ENCODE results near the gene F2RL3.
"Not testable (repeated sequence)": the region's sequence is repeated elsewhere in the genome, so short reads cannot be mapped to it uniquely, and the experiment has no call there.

Gene F2RL3

DNA sequence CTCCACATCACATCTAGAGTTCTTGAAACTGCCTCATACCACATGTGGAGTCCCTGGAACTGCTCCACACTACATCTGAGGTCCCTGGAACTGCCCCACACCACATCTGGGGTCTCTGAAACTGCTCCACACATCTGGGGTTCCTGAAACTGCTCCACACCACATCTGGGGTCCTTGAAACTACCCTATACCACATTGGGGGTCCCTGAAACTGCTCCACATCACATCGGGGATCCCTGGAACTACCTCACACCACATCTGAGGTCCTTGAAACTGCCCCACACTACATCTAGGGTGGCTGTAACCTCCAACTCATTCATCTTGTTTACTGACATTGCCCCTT, 33.8 kb downstream of the F2RL3 start:
- DNase-seq (ENCODE audit: low read depth), result no peak

DNA sequence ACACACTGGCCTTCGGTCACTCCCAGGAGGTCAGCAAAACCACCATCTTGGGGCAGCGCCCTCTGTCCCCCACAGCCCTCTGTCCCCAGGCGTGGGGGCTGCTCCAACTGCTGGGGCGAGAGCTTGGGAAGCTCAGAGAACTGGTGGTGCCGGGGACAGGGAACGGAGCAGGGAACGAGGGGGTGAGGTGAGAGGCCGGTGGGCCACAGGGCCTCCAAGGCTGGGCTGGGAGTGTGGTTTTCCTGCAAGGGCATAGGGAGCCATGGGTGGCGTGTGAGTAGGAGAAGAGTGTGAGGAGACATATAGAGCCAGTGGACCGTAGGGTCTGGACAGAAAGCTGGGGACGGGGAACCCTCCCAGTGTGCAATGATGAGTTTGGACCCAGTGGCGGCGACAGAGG, 34.1 kb downstream of the F2RL3 start:
- DNase-seq (ENCODE audit: low read depth), result no peak

DNA sequence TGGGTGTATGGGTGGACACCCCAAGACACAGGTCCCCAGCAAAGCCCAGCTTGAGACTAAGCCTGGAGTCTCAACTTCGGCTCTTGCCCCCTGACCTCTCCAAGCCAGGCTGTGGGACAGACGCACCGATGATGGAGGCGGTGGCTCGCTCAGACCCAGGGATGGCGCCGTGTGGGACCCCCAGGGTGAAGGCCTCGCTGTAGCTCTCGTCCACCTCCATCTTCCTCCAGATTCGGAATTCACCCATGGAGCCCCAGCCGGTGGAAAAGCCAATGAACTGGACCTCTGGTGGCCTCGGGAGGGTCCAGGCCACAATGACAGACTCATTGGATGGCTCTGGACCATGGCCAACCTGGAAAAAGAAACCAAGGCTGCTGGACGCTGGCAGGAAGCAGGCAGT, 39.1 kb downstream of the F2RL3 start:
- DNase-seq (ENCODE audit: low read depth), result no peak

DNA sequence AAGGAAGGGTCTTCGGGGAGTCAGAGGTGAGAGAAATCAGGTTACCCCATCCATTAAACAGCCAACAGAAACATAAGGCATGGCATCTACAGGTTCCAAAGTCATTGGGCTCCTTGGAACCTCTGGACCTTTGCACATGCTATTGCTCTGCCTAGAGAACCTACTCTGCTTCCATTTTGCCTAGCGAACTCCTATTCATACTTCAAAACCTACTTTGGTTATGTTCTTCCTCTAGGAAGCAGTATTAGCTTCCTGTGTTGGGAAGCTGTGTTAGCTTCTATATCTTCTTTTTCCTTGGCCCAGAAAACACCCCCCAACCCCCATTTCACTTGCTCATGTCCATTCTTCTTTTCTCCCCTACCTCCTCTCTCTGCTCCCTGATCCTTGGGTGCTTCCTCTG, 39.6 kb downstream of the F2RL3 start:
- DNase-seq (ENCODE audit: low read depth), result no peak

DNA sequence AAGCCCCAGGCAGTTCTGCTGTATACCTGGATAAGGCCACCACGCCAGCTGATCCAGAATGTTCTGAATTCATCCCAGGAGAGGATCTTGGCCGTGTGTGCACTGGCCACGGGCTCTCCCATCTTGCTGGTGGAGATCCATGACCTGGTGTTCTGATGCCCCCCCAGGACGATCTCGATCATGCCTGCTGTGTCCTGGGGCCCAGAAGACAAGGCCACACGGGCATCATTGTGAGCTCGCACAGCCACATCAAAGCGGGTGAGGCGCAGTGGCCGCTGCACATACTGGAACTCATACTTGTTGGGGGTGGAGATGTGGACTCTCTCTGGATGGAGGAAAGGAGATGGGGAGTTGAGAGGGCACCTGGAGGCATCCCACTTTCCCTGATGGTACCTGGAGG, 40.1 kb downstream of the F2RL3 start:
- no peak for DNase-seq (ENCODE audit: low read depth)

DNA sequence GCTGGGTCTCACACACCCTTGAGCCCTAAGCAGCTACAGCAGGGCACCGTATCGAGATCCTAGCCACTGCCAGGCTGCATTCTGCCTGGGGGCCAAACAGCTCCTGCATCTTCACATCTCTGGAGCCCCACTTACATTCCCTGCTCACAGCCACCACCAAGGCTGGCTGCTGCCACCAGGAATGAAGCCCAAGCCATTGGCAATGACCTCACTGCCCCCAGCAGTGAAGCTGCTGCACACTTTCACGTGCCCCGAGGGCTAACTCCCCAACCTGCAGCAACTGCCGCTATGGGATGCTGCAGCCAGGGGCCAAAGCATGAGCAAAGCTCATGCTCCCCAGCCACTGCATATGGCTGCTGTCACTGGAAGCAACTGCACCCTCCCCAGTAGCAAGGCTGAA, 42.0 kb downstream of the F2RL3 start:
- DNase-seq (ENCODE audit: low read depth), result no peak

DNA sequence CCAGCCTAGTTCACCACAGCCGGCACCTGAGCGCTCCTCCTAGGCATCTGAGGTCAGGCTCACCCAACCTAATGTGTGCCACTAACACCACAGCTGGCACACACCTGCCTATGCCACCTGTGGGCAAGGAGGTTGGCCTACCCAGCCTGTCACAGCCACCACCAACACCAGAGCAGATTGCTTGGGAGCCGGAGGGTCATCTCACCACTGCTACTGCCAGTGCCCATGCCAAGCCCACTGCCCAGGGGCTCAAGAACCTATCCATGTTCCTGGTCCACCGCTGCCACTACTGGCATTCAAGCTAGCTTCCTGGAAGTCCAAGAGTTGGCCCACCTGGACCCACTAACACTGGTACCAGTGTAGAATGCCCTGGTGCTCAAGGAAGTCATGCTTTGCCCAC, 42.5 kb downstream of the F2RL3 start:
- DNase-seq (ENCODE audit: low read depth), result no peak

DNA sequence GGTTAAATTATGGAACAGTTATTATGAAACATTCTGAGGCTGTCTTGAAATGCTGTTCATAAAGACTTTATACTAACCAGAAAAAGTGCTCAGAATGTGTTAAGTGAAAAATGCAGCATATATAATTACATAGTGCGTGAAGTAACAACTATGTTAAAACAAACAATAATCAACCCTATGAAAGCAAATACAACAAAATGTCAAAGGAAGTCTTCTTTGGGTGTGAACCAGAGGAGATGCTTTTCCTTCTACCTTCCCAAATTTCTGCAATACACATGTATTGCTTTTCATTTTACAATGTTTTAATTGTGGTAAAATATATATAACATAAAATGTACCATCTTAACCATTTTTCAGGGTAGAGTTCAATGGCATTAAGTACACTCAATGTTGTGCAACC, 45.7 kb downstream of the F2RL3 start:
- DNase-seq (ENCODE audit: low read depth), result no peak

DNA sequence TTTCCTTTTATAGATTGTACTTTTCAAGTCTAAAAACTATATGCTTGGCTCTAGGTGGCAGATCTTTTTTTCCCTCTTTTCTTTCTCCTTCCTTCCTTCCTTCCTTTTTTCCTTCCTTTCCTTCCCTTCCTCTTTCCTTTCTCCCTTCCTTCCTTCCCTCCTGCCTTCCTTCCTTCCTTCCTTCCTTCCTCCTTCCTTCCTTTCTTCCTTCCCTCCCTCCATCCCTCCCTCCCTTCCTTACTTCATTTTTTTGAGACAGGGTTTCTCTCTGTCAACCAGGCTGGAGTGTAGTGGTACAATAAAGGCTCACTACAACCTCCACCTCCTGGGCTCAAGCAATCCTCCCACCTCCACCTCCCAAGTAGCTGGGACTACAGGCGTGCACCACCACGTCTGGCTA, 48.1 kb downstream of the F2RL3 start:
- no peak for DNase-seq (ENCODE audit: low read depth)

DNA sequence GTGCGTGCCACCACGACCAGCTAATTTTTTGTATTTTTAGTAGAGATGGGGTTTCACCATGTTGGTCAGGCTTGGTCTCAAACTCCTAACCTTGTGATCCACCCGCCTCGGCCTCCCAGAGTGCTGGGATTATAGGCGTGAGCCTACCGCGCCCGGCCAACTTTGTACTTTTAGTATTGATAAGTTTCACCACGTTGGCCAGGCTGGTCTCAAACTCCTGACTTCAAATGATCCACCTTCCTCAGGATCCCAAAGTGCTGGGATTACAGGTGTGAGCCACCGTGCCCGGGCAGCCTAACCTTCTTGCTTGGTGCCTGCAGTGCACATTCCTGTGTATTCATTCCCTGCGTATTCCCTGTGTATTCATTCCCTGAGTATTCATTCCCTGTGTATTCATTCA, 49.0 kb downstream of the F2RL3 start:
- not testable (repeated sequence) for DNase-seq (ENCODE audit: low read depth)

DNA sequence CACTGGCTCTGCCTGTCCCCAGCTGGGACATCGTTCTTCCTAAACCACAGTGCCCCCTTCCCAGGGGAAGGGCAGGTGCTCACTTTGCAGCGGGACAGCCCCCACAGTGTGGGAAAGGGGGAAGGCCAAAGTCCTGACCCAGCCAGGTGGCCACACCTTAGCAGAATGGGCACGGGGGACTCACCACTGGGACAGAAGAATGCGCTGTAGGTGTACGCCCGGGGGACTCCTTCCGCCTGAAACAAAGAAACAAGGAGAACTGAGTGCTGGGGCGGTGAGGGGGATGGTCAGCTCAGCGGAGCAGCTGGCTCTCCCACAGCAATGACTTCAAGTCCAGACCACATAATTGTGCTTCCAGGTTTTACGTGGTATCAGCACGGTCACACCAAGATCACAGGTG, 49.4 kb downstream of the F2RL3 start:
- no peak for DNase-seq (ENCODE audit: low read depth)

DNA sequence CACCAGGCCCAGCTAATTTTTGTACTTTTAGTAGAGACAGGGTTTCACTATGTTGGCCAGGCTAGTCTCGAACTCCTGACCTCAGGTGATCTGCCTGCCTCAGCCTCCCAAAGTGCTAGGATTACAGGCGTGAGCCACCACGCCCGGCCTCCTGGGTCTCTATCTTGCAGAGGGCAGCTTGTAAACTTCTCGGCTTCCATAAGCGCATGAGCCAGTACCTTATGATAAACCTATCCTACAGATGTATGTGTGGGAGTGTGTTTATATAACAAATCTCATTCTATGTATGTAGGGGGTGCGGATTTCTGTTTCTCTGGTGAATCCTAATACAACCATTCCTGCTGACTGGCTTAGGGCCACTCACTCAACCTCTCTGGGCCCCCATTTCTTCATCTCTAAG, 51.3 kb downstream of the F2RL3 start:
- not testable (repeated sequence) for DNase-seq (ENCODE audit: low read depth)

DNA sequence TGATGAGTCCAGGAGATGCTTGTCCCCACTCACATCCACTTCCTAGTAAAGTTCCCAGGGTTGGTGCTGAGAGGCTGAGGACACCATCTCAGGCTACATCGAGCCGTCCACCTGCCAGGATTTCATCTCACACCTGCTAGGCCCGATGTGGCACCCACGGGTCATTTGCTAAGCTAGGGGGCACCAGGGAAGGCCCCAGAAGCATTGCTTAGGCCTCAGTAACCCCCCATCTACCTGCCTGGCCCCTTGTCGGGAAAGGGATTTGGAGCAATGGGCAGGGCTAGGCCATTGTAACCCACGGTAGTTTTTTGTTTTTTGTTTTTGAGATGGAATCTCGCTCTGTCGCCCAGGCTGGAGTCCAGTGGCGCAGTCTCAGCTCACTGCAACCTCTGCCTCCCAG, 51.8 kb downstream of the F2RL3 start:
- no peak for DNase-seq (ENCODE audit: low read depth)

Measured in activated T-helper 1 cell treated with Interleukin-2 at 50 U/mL for 16 hours (primary cell).